HG02763 (cell line): Measurements from ENCODE around the gene ZNF44.

Source experiments
- ATAC-seq: cut with Tn5 transposase; IDR thresholded peaks from one replicate; pipeline ENCODE4 v1.9.1; 2021; ENCODE audit warnings: mild to moderate bottlenecking, moderate library complexity; ENCODE audit not compliant: unreplicated experiment

Gene ZNF44

GRCh38 chr19:12265921-12266704, 28.6 kb downstream of the ZNF44 start:
- ATAC-seq = no peak

GRCh38 chr19:12261554-12261953, 33.1 kb downstream of the ZNF44 start:
- ATAC-seq = no peak

- ATAC-seq = no peak
Observed at GRCh38 chr19:12260861-12261260, 33.8 kb downstream of the ZNF44 start.

- no peak for ATAC-seq
Observed at GRCh38 chr19:12260236-12260635, 34.4 kb downstream of the ZNF44 start.

- no peak for ATAC-seq
Observed at GRCh38 chr19:12255372-12255771, 39.3 kb downstream of the ZNF44 start.

GRCh38 chr19:12247644-12248222, 47.0 kb downstream of the ZNF44 start:
- ATAC-seq = no peak

- no peak for ATAC-seq
Observed at GRCh38 chr19:12244370-12244769, 50.3 kb downstream of the ZNF44 start.

GRCh38 chr19:12237143-12237839, 57.4 kb downstream of the ZNF44 start:
- no peak for ATAC-seq

GRCh38 chr19:12232961-12233360, 61.7 kb downstream of the ZNF44 start:
- ATAC-seq = no peak

GRCh38 chr19:12230751-12231733, 63.6 kb downstream of the ZNF44 start:
- ATAC-seq = no peak

GRCh38 chr19:12229990-12230389, 64.7 kb downstream of the ZNF44 start:
- ATAC-seq = no peak

GRCh38 chr19:12224676-12225075, 70.0 kb downstream of the ZNF44 start:
- no peak for ATAC-seq

- ATAC-seq = no peak
Observed at GRCh38 chr19:12222980-12223630, 71.6 kb downstream of the ZNF44 start.
